SJSA1 (cell line): ENCODE measurements around the gene NANOS2. TPM values are rescaled to one million over a fixed set of nuclear protein-coding genes. Genes with fewer than 3 reads are reported as not detected.

Experiments used
- DNase-seq, 2 experiments: peaks; one replicate each; pipeline ENCODE4 v3.0.0-alpha.2; 2015 to 2020; ENCODE audit warnings: low spot score in 2 of 2, low read depth in 1 of 2
- H3K27ac ChIP-seq: fragments of 250-450 bp; sonication (Bioruptor Pico); 2 replicates; pipeline ENCODE4 v1.5.1; 2020; ENCODE audit warnings: mild to moderate bottlenecking, moderate library complexity
- H3K27me3 ChIP-seq: fragments of 250-450 bp; sonication (Bioruptor Pico); replicated peaks from 2 replicates; pipeline ENCODE4 v1.5.1; 2020; ENCODE audit warnings: mild to moderate bottlenecking, moderate library complexity
- H3K36me3 ChIP-seq: fragments of 250-450 bp; sonication (Bioruptor Pico); 2 replicates; pipeline ENCODE4 v1.5.1; 2020; ENCODE audit warnings: mild to moderate bottlenecking
- H3K4me1 ChIP-seq: fragments of 250-450 bp; sonication (Bioruptor Pico); replicated peaks from 2 replicates; pipeline ENCODE4 v1.6.1; 2021; ENCODE audit warnings: mild to moderate bottlenecking
- H3K4me3 ChIP-seq: fragments of 250-450 bp; sonication (Bioruptor Pico); 2 replicates; pipeline ENCODE4 v1.5.1; 2020; ENCODE audit warnings: mild to moderate bottlenecking
- H3K9me3 ChIP-seq: fragments of 250-450 bp; sonication (Bioruptor Pico); replicated peaks from 2 replicates; pipeline ENCODE4 v1.5.1; 2020; ENCODE audit warnings: mild to moderate bottlenecking
- total RNA-seq: library from RNA; depleted of rRNA; stranded (reverse); fragments of >200 nt; shearing (Covaris generic); gene quantifications from 2 replicates; pipeline ENCODE4 v1.2.3, GENCODE V29; 2014

Gene NANOS2
- total RNA-seq, 1 experiment from 2014 or later, result not detected

- Histone ChIP-seq H3K27ac (no peak overlapping the region), H3K4me1 (peaks cover 25% of the 10 kb centered on the region), H3K4me3 (no peak overlapping the region), H3K9me3 (no peaks in the 10 kb centered on the region; the same call in 1 of the 2 replicates), H3K36me3 (peaks cover 35% of the 10 kb centered on the region), H3K27me3 (no peaks in the 10 kb centered on the region)
- DNase-seq, result peak; percentile 68 to 76
Observed at GRCh38 chr19:45882652-45883585, 31.7 kb downstream of the NANOS2 start.

- no peak overlapping the region for H3K4me3 ChIP-seq
- no peak overlapping the region for H3K27ac ChIP-seq
- DNase-seq, result no peak
- no peaks in the 10 kb centered on the region for H3K27me3 ChIP-seq
- H3K36me3 ChIP-seq, result peaks cover 35% of the 10 kb centered on the region
- H3K4me1 ChIP-seq, result peaks cover 25% of the 10 kb centered on the region
- H3K9me3 ChIP-seq, result no peaks in the 10 kb centered on the region; the same call in 1 of the 2 replicates
Observed at GRCh38 chr19:45881909-45882528, 32.6 kb downstream of the NANOS2 start.

GRCh38 chr19:45881082-45881908 is 33.3 kb downstream of the NANOS2 start:
- Histone ChIP-seq H3K4me1 (peaks cover 29% of the 10 kb centered on the region), H3K9me3 (no peaks in the 10 kb centered on the region; the same call in 1 of the 2 replicates), H3K36me3 (peaks cover 35% of the 10 kb centered on the region), H3K27ac (no peak overlapping the region), H3K27me3 (no peaks in the 10 kb centered on the region), H3K4me3 (no peak overlapping the region)
- DNase-seq, result no peak

GRCh38 chr19:45879971-45880370 is 34.6 kb downstream of the NANOS2 start:
- Histone ChIP-seq H3K27ac (no peak overlapping the region), H3K36me3 (peaks cover 25% of the 10 kb centered on the region), H3K4me1 (peaks cover 20% of the 10 kb centered on the region), H3K9me3 (no peaks in the 10 kb centered on the region), H3K27me3 (no peaks in the 10 kb centered on the region), H3K4me3 (no peak overlapping the region)
- DNase-seq, result no peak

- Histone ChIP-seq H3K4me1 (peaks cover 14% of the 10 kb centered on the region), H3K9me3 (no peaks in the 10 kb centered on the region), H3K27me3 (no peaks in the 10 kb centered on the region), H3K36me3 (peaks cover 16% of the 10 kb centered on the region), H3K27ac (no peak overlapping the region), H3K4me3 (no peak overlapping the region)
- no peak for DNase-seq
Observed at GRCh38 chr19:45879055-45879454, 35.5 kb downstream of the NANOS2 start.

GRCh38 chr19:45878043-45878794 is 36.4 kb downstream of the NANOS2 start:
- peaks cover 10% of the 10 kb centered on the region for H3K36me3 ChIP-seq
- no peak overlapping the region for H3K27ac ChIP-seq
- H3K9me3 ChIP-seq, result no peaks in the 10 kb centered on the region
- DNase-seq, result no peak
- H3K27me3 ChIP-seq, result no peaks in the 10 kb centered on the region
- H3K4me3 ChIP-seq, result no peak overlapping the region
- H3K4me1 ChIP-seq, result peaks cover 11% of the 10 kb centered on the region

- Histone ChIP-seq H3K27me3 (no peaks in the 10 kb centered on the region), H3K9me3 (no peaks in the 10 kb centered on the region), H3K4me1 (peaks cover 9% of the 10 kb centered on the region), H3K4me3 (no peak overlapping the region), H3K36me3 (no peaks in the 10 kb centered on the region), H3K27ac (no peak overlapping the region)
- no peak for DNase-seq
Observed at GRCh38 chr19:45876411-45877197, 38.0 kb downstream of the NANOS2 start.

- Histone ChIP-seq H3K27me3 (peaks cover 2% of the 10 kb centered on the region; the same call in 1 of the 2 replicates), H3K9me3 (no peaks in the 10 kb centered on the region), H3K4me1 (peaks cover 9% of the 10 kb centered on the region), H3K27ac (no peak overlapping the region), H3K36me3 (no peaks in the 10 kb centered on the region), H3K4me3 (no peak overlapping the region)
- DNase-seq, result no peak
Observed at GRCh38 chr19:45876161-45876410, 38.5 kb downstream of the NANOS2 start.

- Histone ChIP-seq H3K36me3 (no peaks in the 10 kb centered on the region), H3K4me1 (peaks cover 9% of the 10 kb centered on the region), H3K27me3 (peaks cover 5% of the 10 kb centered on the region; the same call in 1 of the 2 replicates), H3K9me3 (no peaks in the 10 kb centered on the region), H3K27ac (no peak overlapping the region), H3K4me3 (no peak overlapping the region)
- no peak for DNase-seq
Observed at GRCh38 chr19:45874620-45874966, 40.0 kb downstream of the NANOS2 start.

- H3K4me3 ChIP-seq, result no peak overlapping the region
- H3K27ac ChIP-seq, result no peak overlapping the region
- no peak for DNase-seq
- peaks cover 7% of the 10 kb centered on the region; the same call in 1 of the 2 replicates for H3K27me3 ChIP-seq
- H3K9me3 ChIP-seq, result no peaks in the 10 kb centered on the region
- peaks cover 9% of the 10 kb centered on the region for H3K4me1 ChIP-seq
- no peaks in the 10 kb centered on the region for H3K36me3 ChIP-seq
Observed at GRCh38 chr19:45873219-45873772, 41.3 kb downstream of the NANOS2 start.

- Histone ChIP-seq H3K4me1 (peaks cover 9% of the 10 kb centered on the region), H3K27ac (no peak overlapping the region), H3K27me3 (peaks cover 7% of the 10 kb centered on the region; the same call in 1 of the 2 replicates), H3K4me3 (no peak overlapping the region), H3K36me3 (no peaks in the 10 kb centered on the region), H3K9me3 (no peaks in the 10 kb centered on the region)
- no peak for DNase-seq
Observed at GRCh38 chr19:45872095-45872919, 42.3 kb downstream of the NANOS2 start.

GRCh38 chr19:45870798-45871197 is 43.8 kb downstream of the NANOS2 start:
- H3K9me3 ChIP-seq, result no peaks in the 10 kb centered on the region
- H3K27me3 ChIP-seq, result peaks cover 16% of the 10 kb centered on the region; the same call in 1 of the 2 replicates
- H3K27ac ChIP-seq, result no peak overlapping the region
- H3K4me1 ChIP-seq, result no peaks in the 10 kb centered on the region
- H3K36me3 ChIP-seq, result no peaks in the 10 kb centered on the region
- no peak overlapping the region for H3K4me3 ChIP-seq
- no peak for DNase-seq
